ENCODE data around the gene MINDY2.

The MINDY2 gene, protein sequence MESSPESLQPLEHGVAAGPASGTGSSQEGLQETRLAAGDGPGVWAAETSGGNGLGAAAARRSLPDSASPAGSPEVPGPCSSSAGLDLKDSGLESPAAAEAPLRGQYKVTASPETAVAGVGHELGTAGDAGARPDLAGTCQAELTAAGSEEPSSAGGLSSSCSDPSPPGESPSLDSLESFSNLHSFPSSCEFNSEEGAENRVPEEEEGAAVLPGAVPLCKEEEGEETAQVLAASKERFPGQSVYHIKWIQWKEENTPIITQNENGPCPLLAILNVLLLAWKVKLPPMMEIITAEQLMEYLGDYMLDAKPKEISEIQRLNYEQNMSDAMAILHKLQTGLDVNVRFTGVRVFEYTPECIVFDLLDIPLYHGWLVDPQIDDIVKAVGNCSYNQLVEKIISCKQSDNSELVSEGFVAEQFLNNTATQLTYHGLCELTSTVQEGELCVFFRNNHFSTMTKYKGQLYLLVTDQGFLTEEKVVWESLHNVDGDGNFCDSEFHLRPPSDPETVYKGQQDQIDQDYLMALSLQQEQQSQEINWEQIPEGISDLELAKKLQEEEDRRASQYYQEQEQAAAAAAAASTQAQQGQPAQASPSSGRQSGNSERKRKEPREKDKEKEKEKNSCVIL

DNA sequence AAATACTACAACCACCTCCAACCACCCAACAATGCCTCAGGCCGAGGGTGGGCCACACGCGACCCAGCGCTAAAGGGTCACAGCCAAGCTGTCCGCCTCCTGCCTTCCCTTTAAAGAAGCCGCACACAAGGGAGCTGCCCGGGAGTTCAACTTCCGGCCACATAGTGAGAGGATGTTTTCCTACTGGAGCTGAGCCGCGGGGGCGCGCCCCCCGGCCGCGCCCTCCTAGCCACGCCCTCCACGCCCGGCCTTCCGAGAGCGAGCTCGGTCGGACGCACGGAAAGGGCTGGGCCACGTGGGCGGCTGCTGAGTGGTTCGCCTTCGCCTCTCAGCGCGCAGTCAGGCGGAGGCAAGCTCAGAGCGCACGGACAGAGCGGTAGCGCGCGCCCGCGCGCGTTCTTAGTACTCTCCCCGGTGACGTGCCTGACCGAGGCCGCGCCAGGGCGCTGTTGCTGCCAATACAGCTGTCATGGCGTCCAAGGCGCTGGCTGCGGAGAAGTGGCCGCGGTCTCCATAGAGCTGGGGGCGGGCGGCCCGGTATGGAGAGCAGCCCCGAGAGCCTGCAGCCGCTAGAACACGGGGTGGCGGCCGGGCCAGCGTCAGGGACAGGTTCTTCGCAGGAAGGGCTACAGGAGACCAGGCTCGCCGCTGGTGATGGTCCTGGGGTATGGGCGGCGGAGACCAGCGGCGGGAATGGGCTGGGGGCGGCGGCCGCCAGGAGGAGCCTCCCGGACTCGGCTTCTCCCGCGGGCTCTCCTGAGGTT lies at the start of gene MINDY2:
Gene MINDY2 (plus strand): TSS at position 446 of the 764 bp plus-strand sequence. CDS start 94 bp downstream, at position 540.
- DNase-seq (ENCODE audit: low read depth) = peak; percentile 99
- TF ChIP-seq, protein P1, sequence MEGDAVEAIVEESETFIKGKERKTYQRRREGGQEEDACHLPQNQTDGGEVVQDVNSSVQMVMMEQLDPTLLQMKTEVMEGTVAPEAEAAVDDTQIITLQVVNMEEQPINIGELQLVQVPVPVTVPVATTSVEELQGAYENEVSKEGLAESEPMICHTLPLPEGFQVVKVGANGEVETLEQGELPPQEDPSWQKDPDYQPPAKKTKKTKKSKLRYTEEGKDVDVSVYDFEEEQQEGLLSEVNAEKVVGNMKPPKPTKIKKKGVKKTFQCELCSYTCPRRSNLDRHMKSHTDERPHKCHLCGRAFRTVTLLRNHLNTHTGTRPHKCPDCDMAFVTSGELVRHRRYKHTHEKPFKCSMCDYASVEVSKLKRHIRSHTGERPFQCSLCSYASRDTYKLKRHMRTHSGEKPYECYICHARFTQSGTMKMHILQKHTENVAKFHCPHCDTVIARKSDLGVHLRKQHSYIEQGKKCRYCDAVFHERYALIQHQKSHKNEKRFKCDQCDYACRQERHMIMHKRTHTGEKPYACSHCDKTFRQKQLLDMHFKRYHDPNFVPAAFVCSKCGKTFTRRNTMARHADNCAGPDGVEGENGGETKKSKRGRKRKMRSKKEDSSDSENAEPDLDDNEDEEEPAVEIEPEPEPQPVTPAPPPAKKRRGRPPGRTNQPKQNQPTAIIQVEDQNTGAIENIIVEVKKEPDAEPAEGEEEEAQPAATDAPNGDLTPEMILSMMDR (IDR thresholded peaks at IDR 0.05; ENCODE audit: low read length, missing control alignments) = no peak
- H3K4me3 ChIP-seq (replicated peaks; ENCODE audit: low read depth, low read length) = peak within 1 kb of the TSS; percentile 92

DNA sequence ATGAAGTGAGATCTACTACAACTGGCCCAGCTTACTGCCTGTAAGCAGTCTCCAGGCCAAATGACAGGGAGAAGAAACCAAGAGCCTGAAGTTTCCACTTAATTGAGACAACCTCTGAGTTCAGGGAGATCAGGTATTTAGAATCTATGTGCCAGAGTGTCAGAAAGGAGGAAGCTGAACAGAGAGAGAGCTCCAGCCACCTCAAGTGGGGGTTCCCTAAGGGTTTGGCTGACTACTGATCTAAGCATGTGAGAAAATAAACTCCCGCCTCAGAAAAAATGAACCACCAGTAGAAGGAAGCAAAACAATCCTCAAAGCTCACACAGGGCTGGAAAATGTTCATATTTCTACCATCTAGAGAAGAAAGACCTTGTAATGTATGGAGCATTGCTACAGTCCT lies 46.6 kb upstream of the MINDY2 start:
- no peak overlapping the region for H3K4me3 ChIP-seq (replicated peaks; ENCODE audit: low read depth, low read length)
- TF ChIP-seq, protein P1 (IDR thresholded peaks at IDR 0.05; ENCODE audit: low read length, missing control alignments) = no peak
- peak; percentile 24 for DNase-seq (ENCODE audit: low read depth)

GRCh38 chr15:58726867-58727266 lies 44.2 kb upstream of the MINDY2 start:
- TF ChIP-seq, protein P1 (IDR thresholded peaks at IDR 0.05; ENCODE audit: low read length, missing control alignments) = no peak
- no peak overlapping the region for H3K4me3 ChIP-seq (replicated peaks; ENCODE audit: low read depth, low read length)
- DNase-seq (ENCODE audit: low read depth) = no peak

- no peak overlapping the region for H3K4me3 ChIP-seq (replicated peaks; ENCODE audit: low read depth, low read length)
- DNase-seq (ENCODE audit: low read depth) = peak; percentile 75
- TF ChIP-seq, protein P1 (IDR thresholded peaks at IDR 0.05; ENCODE audit: low read length, missing control alignments) = no peak
These were observed 39.2 kb upstream of the MINDY2 start for GRCh38 chr15:58731756-58732535.

GRCh38 chr15:58732625-58733363 lies 38.3 kb upstream of the MINDY2 start:
- TF ChIP-seq, protein P1 (IDR thresholded peaks at IDR 0.05; ENCODE audit: low read length, missing control alignments) = no peak
- H3K4me3 ChIP-seq (replicated peaks; ENCODE audit: low read depth, low read length) = no peak overlapping the region
- DNase-seq (ENCODE audit: low read depth) = no peak

GRCh38 chr15:58734859-58735258 lies 36.2 kb upstream of the MINDY2 start:
- DNase-seq (ENCODE audit: low read depth) = no peak
- TF ChIP-seq, protein P1 (IDR thresholded peaks at IDR 0.05; ENCODE audit: low read length, missing control alignments) = no peak
- no peak overlapping the region for H3K4me3 ChIP-seq (replicated peaks; ENCODE audit: low read depth, low read length)

Data from fibroblast of pulmonary artery (primary cell).